ENCODE data around the gene COQ4.

The COQ4 gene

GRCh38 chr9:128382261-128382660 is 59.6 kb downstream of the COQ4 start:
- no peak for DNase-seq

- no peak for DNase-seq
Observed at GRCh38 chr9:128383007-128383753, 60.5 kb downstream of the COQ4 start.

Measured in NCI-H345 (cell line).